Testis (tissue), 3 donors: Measurements from ENCODE around the gene SQSTM1. TPM values are rescaled to one million over a fixed set of nuclear protein-coding genes. Genes with fewer than 3 reads are reported as not detected.
"Not testable (repeated sequence)": the region's sequence is repeated elsewhere in the genome, so short reads cannot be mapped to it uniquely, and the experiment has no call there.

Source experiments
- DNase-seq: peaks from one replicate; pipeline ENCODE4 v3.0.0-alpha.2; 2019
- H3K27ac ChIP-seq, 2 donors: fragments of 200-600 bp; sonication (generic); one replicate each; pipeline ENCODE4 v1.5.1; 2019
- H3K27me3 ChIP-seq: fragments of 200-600 bp; sonication (generic); one replicate; pipeline ENCODE4 v1.5.1; 2019
- H3K36me3 ChIP-seq: fragments of 200-600 bp; sonication (generic); one replicate; pipeline ENCODE4 v1.5.1; 2017; ENCODE audit warnings: low read depth; ENCODE audit errors: missing control alignments
- H3K4me1 ChIP-seq: fragments of 200-600 bp; sonication (generic); one replicate; pipeline ENCODE4 v1.5.1; 2019
- H3K4me3 ChIP-seq, 2 donors: fragments of 200-600 bp; sonication (generic); one replicate each; pipeline ENCODE4 v1.5.1; 2017 to 2019
- H3K9me3 ChIP-seq: fragments of 200-600 bp; sonication (generic); one replicate; pipeline ENCODE4 v1.5.1; 2017
- CTCF ChIP-seq, 3 experiments: fragments of 450-650 bp in 2 of 3; fragments of 200-600 bp in 1 of 3; sonication (generic) in 1 of 3; IDR thresholded peaks; one replicate each; pipeline ENCODE4 v1.5.1; 2016 to 2019; ENCODE audit warnings: antibody characterized with exemption in 3 of 3, mild to moderate bottlenecking in 2 of 3, moderate library complexity in 1 of 3
- POLR2A ChIP-seq: fragments of 450-650 bp; IDR thresholded peaks from one replicate; pipeline ENCODE4 v1.6.1; 2017; ENCODE audit warnings: antibody characterized with exemption, mild to moderate bottlenecking, moderate library complexity
- WGBS, 2 donors: methylation state at CpG; one replicate each; pipeline ENCODE4 v1.1.5; 2018; 5-methylcytosine and 5-hydroxymethylcytosine counted together
- intact Hi-C: fragments of 100-400 bp; cut with DNase I; formaldehyde crosslinking; loops from one replicate; pipeline ENCODE4 v1.15.1; 2023; ENCODE audit warnings: low total_unique reads
- polyA plus RNA-seq: library from polyadenylated mRNA; stranded (reverse); fragments of 350-450 nt; fragmentation: Illumina TruSeq; extraction: RNeasy Lipid Tissue Mini Kit (QIAGEN cat#74804); gene quantifications from one replicate; pipeline ENCODE4 v1.2.3, GENCODE V29; 2014; ENCODE audit warnings: low read depth, low replicate concordance; ENCODE audit not compliant: insufficient read depth
- total RNA-seq, 2 donors: library from RNA; depleted of rRNA; stranded (reverse); fragments of >200 nt; gene quantifications; one replicate each; pipeline ENCODE4 v1.2.3, GENCODE V29; 2016

The SQSTM1 gene
- total and polyA plus RNA-seq, 3 donors from 2014 or later, result 165 to 255 (median 192) TPM

- Histone ChIP-seq H3K9me3 (no peaks in the 10 kb centered on the region), H3K27ac (peak overlapping the region in 1 of 2 donors; percentile 24), H3K4me3 (no peak overlapping the region), H3K4me1 (peaks cover 17% of the 10 kb centered on the region), H3K36me3 (no peaks in the 10 kb centered on the region), H3K27me3 (no peaks in the 10 kb centered on the region)
- 94 to 96% methylated on average over 7 to 20 of the region's 20 CpGs for WGBS, 2 donors
- intact Hi-C loops, result no loop called here
- TF ChIP-seq POLR2A (no peak), CTCF (IDR thresholded peaks at IDR 0.05) (no peak)
- no peak for DNase-seq
Measured at GRCh38 chr5:179832039-179832745, 11.5 kb downstream of the SQSTM1 start.

- no peaks in the 10 kb centered on the region for H3K27me3 ChIP-seq
- no peak for DNase-seq
- intact Hi-C loops, result no loop called here
Measured at GRCh38 chr5:179833056-179833708, 12.5 kb downstream of the SQSTM1 start.

GRCh38 chr5:179833709-179834070 is 13.0 kb downstream of the SQSTM1 start:
- Histone ChIP-seq H3K4me3 (no peak overlapping the region), H3K9me3 (no peaks in the 10 kb centered on the region), H3K36me3 (no peaks in the 10 kb centered on the region), H3K4me1 (peaks cover 10% of the 10 kb centered on the region), H3K27me3 (no peaks in the 10 kb centered on the region), H3K27ac (no peak overlapping the region)
- WGBS, 2 donors, result 100% methylated on average over 3 of the region's 3 CpGs
- no peak for DNase-seq
- intact Hi-C loops, result no loop called here
- TF ChIP-seq CTCF (IDR thresholded peaks at IDR 0.05) (no peak), POLR2A (no peak)

More at GRCh38 chr5:179833056-179833708, 12.5 kb downstream of the SQSTM1 start:
- H3K36me3 ChIP-seq, result no peaks in the 10 kb centered on the region
- H3K4me3 ChIP-seq, result no peak overlapping the region
- WGBS, 2 donors, result 82 to 86% methylated on average over 11 to 23 of the region's 23 CpGs
- TF ChIP-seq CTCF (IDR thresholded peaks at IDR 0.05), result no peak
- no peak for TF ChIP-seq POLR2A
- H3K27ac ChIP-seq, result no peak overlapping the region
- peaks cover 10% of the 10 kb centered on the region for H3K4me1 ChIP-seq
- no peaks in the 10 kb centered on the region for H3K9me3 ChIP-seq

- Histone ChIP-seq H3K4me3 (no peak overlapping the region), H3K36me3 (no peaks in the 10 kb centered on the region), H3K9me3 (no peaks in the 10 kb centered on the region), H3K4me1 (peaks cover 10% of the 10 kb centered on the region), H3K27me3 (no peaks in the 10 kb centered on the region), H3K27ac (no peak overlapping the region)
- no peak for DNase-seq
- WGBS, 2 donors, result 76 to 94% methylated on average over 7 to 8 of the region's 8 CpGs
- intact Hi-C loops, result no loop called here
- TF ChIP-seq POLR2A (no peak), CTCF (IDR thresholded peaks at IDR 0.05) (no peak)
Measured at GRCh38 chr5:179834120-179834519, 13.4 kb downstream of the SQSTM1 start.

- H3K27ac ChIP-seq, H3K36me3 ChIP-seq, H3K4me3 ChIP-seq, DNase-seq, H3K9me3 ChIP-seq, H3K27me3 ChIP-seq, intact Hi-C loops: not testable (repeated sequence)
- peaks cover 16% of the 10 kb centered on the region for H3K4me1 ChIP-seq
- WGBS, 2 donors, result 60 to 91% methylated on average over 2 to 19 of the region's 28 CpGs
Measured at GRCh38 chr5:179834871-179835270, 14.2 kb downstream of the SQSTM1 start.
